Esophagus muscularis mucosa (tissue), 4 donors: Measurements from ENCODE around the gene NAV1. TPM values are rescaled to one million over a fixed set of nuclear protein-coding genes. Genes with fewer than 3 reads are reported as not detected.

ENCODE experiments used
- DNase-seq: peaks from one replicate; pipeline ENCODE4 v3.0.0-alpha.2; 2017; ENCODE audit errors: extremely low spot score
- H3K27ac ChIP-seq, 4 donors: fragments of 200-600 bp; sonication (generic); replicated peaks in 1 of 4; 1 replicate in 3 of 4; 2 replicates in 1 of 4; pipeline ENCODE4 v1.5.1; 2016 to 2019; ENCODE audit warnings: mild to moderate bottlenecking in 1 of 4
- H3K27me3 ChIP-seq, 4 donors: fragments of 200-600 bp; sonication (generic); one replicate each; pipeline versions ENCODE4 v1.5.1 to v1.6.0; 2016 to 2019
- H3K36me3 ChIP-seq, 4 donors: fragments of 200-600 bp; sonication (generic); one replicate each; pipeline ENCODE4 v1.5.1; 2016 to 2019
- H3K4me1 ChIP-seq, 4 donors: fragments of 200-600 bp; sonication (generic); one replicate each; pipeline ENCODE4 v1.5.1; 2016 to 2019
- H3K4me3 ChIP-seq, 4 donors: fragments of 200-600 bp; sonication (generic); 1 replicate in 2 of 4; 2 replicates in 2 of 4; pipeline ENCODE4 v1.5.1; 2016 to 2019; ENCODE audit warnings: mild to moderate bottlenecking in 4 of 4, moderate library complexity in 1 of 4
- H3K9me3 ChIP-seq, 4 donors: fragments of 200-600 bp; sonication (generic); 1 replicate in 3 of 4; 2 replicates in 1 of 4; pipeline ENCODE4 v1.5.1; 2016 to 2019
- EP300 ChIP-seq: sonication (generic); formaldehyde crosslinking; IDR thresholded peaks from one replicate; pipeline ENCODE4 v1.6.1; 2017; ENCODE audit warnings: antibody characterized with exemption
- POLR2A ChIP-seq: fragments of 450-650 bp; IDR thresholded peaks from one replicate; pipeline ENCODE4 v1.6.1; 2017; ENCODE audit warnings: antibody characterized with exemption, moderate library complexity, mild to moderate bottlenecking, low read depth
- POLR2AphosphoS5 ChIP-seq, 2 donors: sonication (generic); formaldehyde crosslinking; IDR thresholded peaks; one replicate each; pipeline ENCODE4 v1.6.1; 2017; ENCODE audit warnings: antibody characterized with exemption in 2 of 2
- WGBS: methylation state at CpG from one replicate; pipeline ENCODE4 v1.1.5; 2018; 5-methylcytosine and 5-hydroxymethylcytosine counted together
- intact Hi-C: fragments of 100-400 bp; cut with DNase I; formaldehyde crosslinking; loops from one replicate; pipeline ENCODE4 v1.15.1; 2023
- total RNA-seq, 4 donors: library from RNA; depleted of rRNA; stranded (reverse); fragments of >200 nt; gene quantifications; one replicate each; pipeline versions ENCODE4 v1.1.0 to v1.2.1, GENCODE V29; 2016
- TF ChIP-seq, protein P1 (sequence below), 3 experiments: fragments of 200-600 bp in 2 of 3; fragments of 450-650 bp in 1 of 3; sonication (generic) in 2 of 3; IDR thresholded peaks; one replicate each; pipeline ENCODE4 v1.5.1; 2017 to 2019; ENCODE audit warnings: antibody characterized with exemption in 3 of 3, mild to moderate bottlenecking in 2 of 3, moderate library complexity in 1 of 3

The NAV1 gene
- total RNA-seq, 4 donors from 2014 or later, result 12.9 to 35.5 (median 21.9) TPM

- WGBS, result 77% methylated on average over 5 of the region's 5 CpGs
- H3K4me1 ChIP-seq, result peaks cover 53 to 60% (median 55%) of the 10 kb centered on the region in 4 donors
- no peak overlapping the region for H3K4me3 ChIP-seq
- no peaks in the 10 kb centered on the region for H3K27me3 ChIP-seq
- no peak for TF ChIP-seq POLR2A
- TF ChIP-seq, protein P1, sequence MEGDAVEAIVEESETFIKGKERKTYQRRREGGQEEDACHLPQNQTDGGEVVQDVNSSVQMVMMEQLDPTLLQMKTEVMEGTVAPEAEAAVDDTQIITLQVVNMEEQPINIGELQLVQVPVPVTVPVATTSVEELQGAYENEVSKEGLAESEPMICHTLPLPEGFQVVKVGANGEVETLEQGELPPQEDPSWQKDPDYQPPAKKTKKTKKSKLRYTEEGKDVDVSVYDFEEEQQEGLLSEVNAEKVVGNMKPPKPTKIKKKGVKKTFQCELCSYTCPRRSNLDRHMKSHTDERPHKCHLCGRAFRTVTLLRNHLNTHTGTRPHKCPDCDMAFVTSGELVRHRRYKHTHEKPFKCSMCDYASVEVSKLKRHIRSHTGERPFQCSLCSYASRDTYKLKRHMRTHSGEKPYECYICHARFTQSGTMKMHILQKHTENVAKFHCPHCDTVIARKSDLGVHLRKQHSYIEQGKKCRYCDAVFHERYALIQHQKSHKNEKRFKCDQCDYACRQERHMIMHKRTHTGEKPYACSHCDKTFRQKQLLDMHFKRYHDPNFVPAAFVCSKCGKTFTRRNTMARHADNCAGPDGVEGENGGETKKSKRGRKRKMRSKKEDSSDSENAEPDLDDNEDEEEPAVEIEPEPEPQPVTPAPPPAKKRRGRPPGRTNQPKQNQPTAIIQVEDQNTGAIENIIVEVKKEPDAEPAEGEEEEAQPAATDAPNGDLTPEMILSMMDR (IDR thresholded peaks at IDR 0.05), result no peak
- no peak for TF ChIP-seq EP300
- intact Hi-C loops, result no loop called here
- no peaks in the 10 kb centered on the region for H3K36me3 ChIP-seq
- peak overlapping the region; percentile 39 to 62 (median 48) for H3K27ac ChIP-seq
- no peaks in the 10 kb centered on the region for H3K9me3 ChIP-seq
- no peak for DNase-seq
Observed at GRCh38 chr1:201552941-201553351, 14.0 kb downstream of the NAV1 start.

- TF ChIP-seq POLR2AphosphoS5 (IDR thresholded peaks at IDR 0.05) (no peak), POLR2A (no peak), EP300 (no peak)
- TF ChIP-seq, protein P1 (IDR thresholded peaks at IDR 0.05), result no peak
- WGBS, result 59% methylated on average over 8 of the region's 8 CpGs
- peak overlapping the region; percentile 39 to 62 (median 48) for H3K27ac ChIP-seq
- peaks cover 54 to 62% (median 58%) of the 10 kb centered on the region in 4 donors for H3K4me1 ChIP-seq
- H3K9me3 ChIP-seq, result no peaks in the 10 kb centered on the region
- H3K27me3 ChIP-seq, result no peaks in the 10 kb centered on the region
- intact Hi-C loops, result no loop called here
- H3K36me3 ChIP-seq, result no peaks in the 10 kb centered on the region
- no peak for DNase-seq
- no peak overlapping the region for H3K4me3 ChIP-seq
Observed at GRCh38 chr1:201553496-201554189, 14.7 kb downstream of the NAV1 start.

DNA sequence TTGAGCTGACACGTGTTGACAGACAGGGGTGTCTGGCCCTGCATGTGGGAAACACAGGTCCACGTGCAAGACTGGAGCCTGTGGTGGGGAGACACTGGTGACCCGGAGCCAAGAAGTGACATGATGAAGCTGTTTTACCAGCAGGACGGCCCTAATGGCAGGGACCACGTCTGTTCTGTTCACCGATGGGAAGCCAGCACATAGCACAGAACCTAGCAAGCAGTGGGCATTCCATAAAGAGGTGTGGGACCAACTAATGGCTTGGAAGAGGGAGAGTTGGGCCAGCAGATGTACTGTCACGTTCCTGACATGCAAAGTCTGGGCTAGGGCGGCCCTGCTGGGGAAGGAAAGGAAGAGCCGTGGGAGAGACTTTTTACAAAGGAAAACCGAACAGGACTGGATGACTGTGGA is 15.3 kb downstream of the NAV1 start:
- intact Hi-C loops, result no loop called here
- WGBS, result 76% methylated on average over 10 of the region's 10 CpGs
- TF ChIP-seq EP300 (no peak), POLR2A (no peak), POLR2AphosphoS5 (IDR thresholded peaks at IDR 0.05) (no peak)
- TF ChIP-seq, protein P1 (IDR thresholded peaks at IDR 0.05), result no peak

GRCh38 chr1:201554789-201555592 is 16.1 kb downstream of the NAV1 start:
- WGBS, result 87% methylated on average over 7 of the region's 7 CpGs
- no peaks in the 10 kb centered on the region for H3K9me3 ChIP-seq
- TF ChIP-seq, protein P1 (IDR thresholded peaks at IDR 0.05), result no peak
- no peak for TF ChIP-seq POLR2A
- TF ChIP-seq EP300, result no peak
- TF ChIP-seq POLR2AphosphoS5 (IDR thresholded peaks at IDR 0.05), result no peak
- H3K4me1 ChIP-seq, result peaks cover 64 to 71% (median 67%) of the 10 kb centered on the region in 4 donors
- no peaks in the 10 kb centered on the region for H3K27me3 ChIP-seq
- no peak for DNase-seq
- no peak overlapping the region for H3K4me3 ChIP-seq
- intact Hi-C loops, result no loop called here
- H3K27ac ChIP-seq, result peak overlapping the region in 2 of 4 donors; percentile 39 to 62
- no peaks in the 10 kb centered on the region for H3K36me3 ChIP-seq

More for the DNA sequence above, 15.3 kb downstream of the NAV1 start:
- DNase-seq, result no peak
- peaks cover 56 to 63% (median 59%) of the 10 kb centered on the region in 4 donors for H3K4me1 ChIP-seq
- H3K36me3 ChIP-seq, result no peaks in the 10 kb centered on the region
- no peaks in the 10 kb centered on the region for H3K9me3 ChIP-seq
- no peaks in the 10 kb centered on the region for H3K27me3 ChIP-seq
- H3K4me3 ChIP-seq, result no peak overlapping the region
- peak overlapping the region; percentile 4 to 62 (median 24) for H3K27ac ChIP-seq
